HL-60 (cell line): ENCODE results near the gene SLC1A7.

ENCODE experiments used
- CTCF ChIP-seq: IDR thresholded peaks from one replicate; pipeline ENCODE4 v1.5.1; 2011; ENCODE audit warnings: low read length, control low read depth, inconsistent platforms; ENCODE audit not compliant: insufficient read depth
- GABPA ChIP-seq: IDR thresholded peaks from 2 replicates; pipeline ENCODE4 v1.6.1; 2012; ENCODE audit warnings: low read depth
- POLR2AphosphoS5 ChIP-seq: IDR thresholded peaks from 2 replicates; pipeline ENCODE4 v1.6.1; 2012; ENCODE audit warnings: low read depth

GRCh38 chr1:53160924-53161378 lies 18.5 kb upstream of the SLC1A7 start:
- no peak for TF ChIP-seq CTCF
- TF ChIP-seq POLR2AphosphoS5, result no peak
- TF ChIP-seq GABPA, result no peak
